Type B pancreatic cell (in vitro differentiated cells): ENCODE results near the gene SLC22A31. TPM values are rescaled to one million over a fixed set of nuclear protein-coding genes. Genes with fewer than 3 reads are reported as not detected.

Experiments
- DNase-seq: peaks from one replicate; pipeline ENCODE4 v3.0.0; 2021; ENCODE audit warnings: mixed read lengths; ENCODE audit not compliant: unreplicated experiment; ENCODE audit errors: extremely low spot score
- H3K27ac Mint-ChIP-seq: 2 replicates; pipeline ENCODE4 v1.8.0; 2021; ENCODE audit warnings: mild to moderate bottlenecking, mixed read lengths
- H3K27me3 Mint-ChIP-seq: 2 replicates; pipeline ENCODE4 v1.8.0; 2021; ENCODE audit warnings: mixed read lengths
- H3K36me3 Mint-ChIP-seq: 2 replicates; pipeline ENCODE4 v1.8.0; 2021; ENCODE audit warnings: mixed read lengths
- H3K4me1 Mint-ChIP-seq: one replicate; pipeline ENCODE4 v1.8.0; 2021; ENCODE audit warnings: mixed read lengths; ENCODE audit not compliant: unreplicated experiment
- H3K4me3 Mint-ChIP-seq: 2 replicates; pipeline ENCODE4 v1.8.0; 2021; ENCODE audit warnings: mild to moderate bottlenecking, mixed read lengths
- H3K9me3 Mint-ChIP-seq: 2 replicates; pipeline ENCODE4 v1.8.0; 2021; ENCODE audit warnings: mixed read lengths
- CTCF ChIP-seq: fragments of 200-600 bp; sonication (generic); conservative IDR thresholded peaks from 2 replicates; pipeline ENCODE4 v1.5.0; 2021; ENCODE audit warnings: antibody characterized with exemption, mild to moderate bottlenecking
- total RNA-seq: library from RNA; stranded (reverse); gene quantifications from 2 replicates; pipeline ENCODE4 v1.2.1, GENCODE V29; 2021; ENCODE audit warnings: low replicate concordance

SLC22A31 gene
- total RNA-seq, 1 donor from 2014 or later: 2.9 TPM

DNA sequence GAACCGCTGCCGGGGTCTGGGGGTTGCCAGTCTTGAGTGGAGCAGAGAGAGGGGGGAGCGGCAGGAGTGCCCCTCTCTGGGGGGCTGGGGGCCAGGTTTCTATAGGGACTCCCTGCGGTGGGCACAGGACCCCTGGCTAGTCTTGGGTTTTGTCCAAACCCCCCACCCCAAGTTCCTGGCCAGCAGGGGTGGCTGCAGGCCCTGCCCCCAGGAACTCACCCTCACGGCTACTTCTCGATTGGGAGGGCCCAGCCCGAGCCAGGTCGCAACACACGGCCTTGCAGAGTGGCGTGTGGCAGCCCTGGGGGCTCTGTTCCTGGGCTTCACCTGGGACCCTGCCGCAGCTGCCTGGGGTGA, 28.2 kb downstream of the SLC22A31 start:
- Mint-ChIP-seq H3K4me1 (peaks cover 4% of the 10 kb centered on the region), H3K27ac (no peak overlapping the region), H3K36me3 (no peaks in the 10 kb centered on the region), H3K27me3 (peaks cover 5% of the 10 kb centered on the region), H3K9me3 (no peaks in the 10 kb centered on the region), H3K4me3 (no peak overlapping the region)
- no peak for DNase-seq
- TF ChIP-seq CTCF: no peak

DNA sequence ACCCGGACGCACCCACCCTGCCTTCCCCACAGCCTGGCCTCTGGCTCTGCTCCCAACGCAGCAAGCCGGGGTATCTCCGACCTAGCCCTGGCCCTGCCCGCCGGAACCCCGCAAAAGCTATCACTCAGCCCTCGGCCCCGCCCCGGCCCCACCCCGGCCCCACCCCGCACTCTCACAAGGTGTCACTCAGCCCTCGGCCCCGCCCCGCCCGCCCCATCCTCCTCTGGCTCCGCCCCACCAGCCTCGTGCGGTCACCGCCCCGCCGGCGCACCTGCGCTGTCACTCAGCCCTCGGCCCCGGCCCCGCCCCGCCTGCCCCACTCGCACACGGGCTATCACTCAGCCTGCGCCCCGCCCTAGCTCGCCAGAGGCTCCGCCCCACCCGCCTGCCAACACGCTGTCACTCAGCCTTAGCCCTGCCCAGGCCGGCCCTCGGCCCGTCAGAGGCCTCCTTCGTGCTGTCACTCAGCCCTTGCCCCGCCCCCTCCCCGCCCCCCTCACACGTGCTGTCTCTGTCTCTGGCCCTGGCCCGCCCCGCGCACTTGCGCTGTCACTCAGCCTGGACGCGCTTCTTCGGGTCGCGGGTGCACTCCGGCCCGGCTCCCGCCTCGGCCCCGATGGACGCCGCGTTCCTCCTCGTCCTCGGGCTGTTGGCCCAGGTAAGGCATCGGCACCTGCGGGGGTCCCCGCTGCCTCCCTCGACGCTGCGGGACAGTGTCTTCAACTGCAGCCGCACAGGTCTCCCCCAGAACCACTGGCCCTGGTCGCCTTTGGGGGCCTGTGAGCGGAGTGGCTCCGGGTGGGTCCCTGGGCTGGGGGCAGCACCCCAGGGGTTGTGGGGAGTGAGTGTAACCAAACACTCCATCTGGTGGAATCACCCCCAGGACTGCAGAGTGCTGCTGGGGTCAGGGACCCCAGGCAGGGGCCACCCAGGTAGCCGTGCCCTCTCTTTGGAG, 28.8 kb downstream of the SLC22A31 start, which contains the start of gene CDH15:
CDH15 (plus strand) TSS at position 533 of the 955 bp plus-strand sequence; CDS start at position 617, 84 bp downstream.
- H3K4me1 Mint-ChIP-seq: peaks cover 4% of the 10 kb centered on the region
- peak; percentile 91 for DNase-seq
- H3K27ac Mint-ChIP-seq: peak within 1 kb of the TSS; percentile 75
- no peak for TF ChIP-seq CTCF
- no peaks in the 10 kb centered on the region for H3K36me3 Mint-ChIP-seq
- H3K27me3 Mint-ChIP-seq: peaks cover 5% of the 10 kb centered on the region
- no peaks in the 10 kb centered on the region for H3K9me3 Mint-ChIP-seq
- peak within 1 kb of the TSS; percentile 78 for H3K4me3 Mint-ChIP-seq

- no peaks in the 10 kb centered on the region for H3K9me3 Mint-ChIP-seq
- no peaks in the 10 kb centered on the region for H3K36me3 Mint-ChIP-seq
- H3K4me3 Mint-ChIP-seq: peak overlapping the region; percentile 78
- TF ChIP-seq CTCF: no peak
- no peak for DNase-seq
- H3K27me3 Mint-ChIP-seq: peaks cover 5% of the 10 kb centered on the region
- H3K27ac Mint-ChIP-seq: peak overlapping the region; percentile 75
- H3K4me1 Mint-ChIP-seq: peaks cover 4% of the 10 kb centered on the region
These were observed 29.8 kb downstream of the SLC22A31 start for GRCh38 chr16:89170346-89171215.

DNA sequence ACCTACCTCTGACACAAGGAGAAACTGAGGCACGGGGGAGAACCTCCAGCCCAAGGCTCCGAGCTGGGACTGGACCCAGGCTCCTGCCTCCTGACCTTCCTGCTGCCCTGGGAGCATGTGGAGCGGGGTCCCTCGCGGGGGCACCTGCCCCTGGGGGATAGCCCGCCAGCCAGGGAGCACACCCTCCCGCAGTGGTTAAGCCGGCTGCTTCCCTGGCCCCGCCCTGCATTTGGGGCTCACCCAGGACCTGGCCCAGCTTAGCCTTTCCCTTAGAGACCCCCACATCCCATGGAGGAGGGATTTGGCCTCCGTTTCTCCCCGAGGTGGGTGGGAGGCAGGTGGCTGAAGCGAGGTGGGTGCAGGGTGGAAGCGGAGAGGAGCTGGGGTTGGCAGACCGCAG, 30.6 kb downstream of the SLC22A31 start:
- Mint-ChIP-seq H3K4me1 (peaks cover 4% of the 10 kb centered on the region), H3K27me3 (peaks cover 5% of the 10 kb centered on the region), H3K36me3 (no peaks in the 10 kb centered on the region), H3K4me3 (no peak overlapping the region), H3K27ac (no peak overlapping the region), H3K9me3 (no peaks in the 10 kb centered on the region)
- no peak for DNase-seq
- no peak for TF ChIP-seq CTCF

DNA sequence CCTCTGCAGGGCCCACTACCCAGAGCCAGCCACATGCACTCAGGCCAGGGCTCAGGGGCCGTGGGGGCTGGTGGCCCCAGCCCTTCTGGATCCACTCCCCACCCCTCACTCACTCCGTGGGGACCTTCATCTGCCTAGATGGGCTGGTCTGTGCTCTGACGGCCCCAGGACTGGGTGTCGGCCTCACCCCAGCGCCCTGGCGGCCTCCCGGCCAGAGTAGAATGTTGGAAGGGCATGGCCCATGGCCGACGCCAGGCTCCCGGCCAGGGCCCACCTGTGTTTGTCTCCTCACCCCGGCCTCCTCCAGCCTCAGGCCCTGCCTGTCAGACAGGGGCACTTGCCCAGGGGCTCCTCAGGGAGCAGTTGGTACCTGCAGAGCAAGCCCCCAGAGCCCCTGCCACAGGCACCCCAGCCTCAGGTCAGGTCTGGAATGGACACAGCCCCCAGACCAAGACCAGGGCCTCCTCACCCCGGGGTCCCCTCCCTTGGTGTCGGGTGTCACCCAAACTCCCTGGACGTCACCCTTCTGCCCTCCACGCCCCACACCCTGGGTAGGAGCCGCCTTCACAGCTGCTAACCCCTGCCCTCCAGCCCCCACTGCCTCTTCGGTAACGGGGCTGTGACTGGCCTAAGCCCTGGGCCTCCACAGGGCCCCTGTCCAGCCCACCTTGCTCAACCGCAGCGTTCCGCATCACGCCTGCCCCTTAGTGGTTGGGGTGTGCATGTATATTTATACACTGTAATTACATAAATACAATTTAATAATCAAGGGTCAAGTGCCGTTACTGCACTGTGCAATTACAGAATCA, 31.8 kb downstream of the SLC22A31 start:
- Mint-ChIP-seq H3K9me3 (no peaks in the 10 kb centered on the region), H3K4me1 (peaks cover 13% of the 10 kb centered on the region), H3K27ac (no peak overlapping the region), H3K4me3 (no peak overlapping the region), H3K27me3 (peaks cover 8% of the 10 kb centered on the region), H3K36me3 (no peaks in the 10 kb centered on the region)
- DNase-seq: no peak
- TF ChIP-seq CTCF: peak; percentile 26
